Mammary epithelial cell (primary cell): ENCODE results near the gene PANX3.

Source experiments
- EZH2 ChIP-seq: IDR thresholded peaks from 2 replicates; pipeline ENCODE4 v1.6.1; 2012; ENCODE audit warnings: low read length, inconsistent platforms, borderline replicate concordance
- TF ChIP-seq, protein P1 (sequence below), 2 donors: IDR thresholded peaks in 1 of 2; conservative IDR thresholded peaks in 1 of 2; 2 replicates each; pipeline ENCODE4 v1.5.1; 2011 to 2012; ENCODE audit warnings: inconsistent platforms in 2 of 2, low read length in 2 of 2, mild to moderate bottlenecking in 2 of 2, control low read depth in 1 of 2, low read depth in 1 of 2; ENCODE audit not compliant: insufficient read depth in 1 of 2; ENCODE audit errors: extremely low read depth in 1 of 2

DNA sequence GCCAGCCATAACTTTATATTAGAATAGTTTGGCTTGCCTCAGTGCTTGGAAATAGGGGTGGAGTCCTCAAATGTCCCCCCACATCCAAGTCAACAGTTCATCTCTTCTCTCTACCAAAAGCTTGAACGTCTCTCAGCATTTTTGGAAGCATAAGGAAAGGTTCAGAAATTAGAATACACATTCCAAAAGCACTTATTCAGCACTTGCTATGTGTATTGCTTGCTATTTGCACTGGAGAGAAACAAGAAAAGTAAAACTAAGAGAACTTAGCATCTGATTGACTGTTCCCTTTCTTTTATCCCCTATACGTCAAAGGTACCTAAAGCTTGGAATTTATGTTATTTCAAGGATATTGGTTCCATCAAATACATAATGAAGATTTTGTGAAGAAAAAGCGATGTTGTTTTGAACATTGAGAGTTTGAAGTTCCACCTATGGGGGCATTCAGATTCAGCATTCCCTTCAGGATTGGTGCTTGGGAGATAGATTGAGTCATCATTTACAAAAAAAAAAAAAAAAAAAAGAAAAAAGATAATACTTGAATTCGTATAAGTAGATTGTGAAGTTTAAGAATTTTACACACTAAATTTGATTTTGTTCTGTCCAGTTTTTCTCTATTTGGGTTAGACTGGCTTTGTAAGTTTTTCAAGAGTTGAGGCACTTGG is 12.8 kb downstream of the PANX3 start:
- TF ChIP-seq, protein P1, sequence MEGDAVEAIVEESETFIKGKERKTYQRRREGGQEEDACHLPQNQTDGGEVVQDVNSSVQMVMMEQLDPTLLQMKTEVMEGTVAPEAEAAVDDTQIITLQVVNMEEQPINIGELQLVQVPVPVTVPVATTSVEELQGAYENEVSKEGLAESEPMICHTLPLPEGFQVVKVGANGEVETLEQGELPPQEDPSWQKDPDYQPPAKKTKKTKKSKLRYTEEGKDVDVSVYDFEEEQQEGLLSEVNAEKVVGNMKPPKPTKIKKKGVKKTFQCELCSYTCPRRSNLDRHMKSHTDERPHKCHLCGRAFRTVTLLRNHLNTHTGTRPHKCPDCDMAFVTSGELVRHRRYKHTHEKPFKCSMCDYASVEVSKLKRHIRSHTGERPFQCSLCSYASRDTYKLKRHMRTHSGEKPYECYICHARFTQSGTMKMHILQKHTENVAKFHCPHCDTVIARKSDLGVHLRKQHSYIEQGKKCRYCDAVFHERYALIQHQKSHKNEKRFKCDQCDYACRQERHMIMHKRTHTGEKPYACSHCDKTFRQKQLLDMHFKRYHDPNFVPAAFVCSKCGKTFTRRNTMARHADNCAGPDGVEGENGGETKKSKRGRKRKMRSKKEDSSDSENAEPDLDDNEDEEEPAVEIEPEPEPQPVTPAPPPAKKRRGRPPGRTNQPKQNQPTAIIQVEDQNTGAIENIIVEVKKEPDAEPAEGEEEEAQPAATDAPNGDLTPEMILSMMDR (conservative IDR thresholded peaks at IDR 0.05 in 1 of 2, IDR thresholded peaks at IDR 0.05 in 1 of 2; ENCODE audit: extremely low read depth in 1 of 2, insufficient read depth in 1 of 2, low read depth in 1 of 2, low read length in 2 of 2): no peak
- no peak for TF ChIP-seq EZH2
